Heart left ventricle (tissue), 13 donors: Measurements from ENCODE around the gene GPR32.
A peak's percentile ranks its signal among the peaks of the same experiment; 100 is the strongest.

Experiments
- CTCF ChIP-seq, 12 donors: fragments of 200-600 bp; sonication (generic) in 4 of 12; IDR thresholded peaks; one replicate each; pipeline versions ENCODE4 v1.5.0 to v1.8.0; 2018 to 2022; ENCODE audit warnings: antibody characterized with exemption in 12 of 12, mild to moderate bottlenecking in 5 of 12
- POLR2A ChIP-seq, 2 donors: fragments of 450-650 bp; IDR thresholded peaks; one replicate each; pipeline ENCODE4 v1.6.1; 2017; ENCODE audit warnings: antibody characterized with exemption in 2 of 2, mild to moderate bottlenecking in 2 of 2, moderate library complexity in 2 of 2
- donor health status: ischemic (EF 13 %, LVEDD 7.1; RV severe dilation, severe dysfunction).
- donor health status: DM: no; HTN: yes; CAD: no.
- donor health status: DM: no; HTN: no; CAD: no.
- donor health status: ischemic (EF 25% LVEDD 6.9; RV normal size, moderate dysfunction).
- donor health status: ischemic (EF 25% LVEDD 5.7; RV mildly dilated, moderate dysfunction).
- donor health status: ischemic (EF 35%, LVEDD 5.7; RV mildly dilated, moderate dysfunction).
- donor health status: nonischemic (EF 11% LVEDD 7.7; RV severe dilation, severe dysfunction).
- donor health status: DM: yes; HTN: yes; CAD: no.
- donor health status: PGD.
- donor health status: ischemic (EF 29% LVEDD 5.4; RV normal size, mild dysfunction).
- donor health status: nonischemic (EF 23%, LVEDD 6.1; RV moderate dilation, normal function).

GRCh38 chr19:50723069-50723468 is 47.2 kb upstream of the GPR32 start, which contains the start of gene CLEC11A:
- no peak for TF ChIP-seq CTCF (IDR thresholded peaks at IDR 0.05)
- peak in 1 of 2 donors; percentile 16 for TF ChIP-seq POLR2A (IDR thresholded peaks at IDR 0.05)
